A549 (cell line): ENCODE results near the gene GABRR3. TPM values are rescaled to one million over a fixed set of nuclear protein-coding genes. Genes with fewer than 3 reads are reported as not detected.

Experiments
- ATAC-seq, 2 experiments: fragments of 200-7000 bp in 1 of 2; fragments of >200 bp in 1 of 2; cut with Nextera tagmentation in 1 of 2; cut with Tn5 transposase in 1 of 2; 3 replicates each; pipeline versions ENCODE4 v1.8.0 to v1.9.1; 2018 to 2020; ENCODE audit warnings: mild to moderate bottlenecking in 1 of 2, moderate library complexity in 1 of 2
- CTCF ChIA-PET: fragments of 300-600 bp; sonication (Branson Sonifier 250); formaldehyde crosslinking; extraction: SDS; loops from one replicate; lab custom pipeline; 2021; ENCODE audit warnings: antibody characterized with exemption, inconsistent platforms; lab: Yijun Ruan, JAX
- POLR2A ChIA-PET: fragments of 350-600 bp; formaldehyde crosslinking; extraction: SDS; loops from one replicate; lab custom pipeline; 2021; ENCODE audit warnings: antibody characterized with exemption, inconsistent platforms; lab: Yijun Ruan, JAX
- DNase-seq, 2 experiments: peaks; one replicate each; pipeline versions ENCODE4 v3.0.0 to v3.0.0-alpha.2; 2011 to 2016; ENCODE audit warnings: low read depth in 1 of 2, low spot score in 1 of 2
- FAIRE-seq: peaks from 2 replicates; lab custom pipeline; 2011; peaks lifted over from hg19 to GRCh38; lab: Jason Lieb, UNC
- H3K27ac ChIP-seq, 2 experiments: fragments of >200 bp; sonication (Bioruptor Twin); formaldehyde crosslinking; 3 replicates each; pipeline ENCODE4 v1.5.1; 2016 to 2017
- H3K4me1 ChIP-seq: fragments of >200 bp; sonication (Bioruptor Twin); formaldehyde crosslinking; 3 replicates; pipeline ENCODE4 v1.6.1; 2016
- H3K4me2 ChIP-seq: fragments of >200 bp; sonication (Bioruptor Twin); formaldehyde crosslinking; 3 replicates; pipeline ENCODE4 v1.6.1; 2016
- H3K4me3 ChIP-seq: fragments of >200 bp; sonication (Bioruptor Twin); formaldehyde crosslinking; 3 replicates; pipeline ENCODE4 v1.5.1; 2016
- H3K9me3 ChIP-seq: fragments of >200 bp; sonication (Bioruptor Twin); formaldehyde crosslinking; 3 replicates; pipeline ENCODE4 v1.6.1; 2016
- CBX2 ChIP-seq: fragments of 200-600 bp; sonication (generic); IDR thresholded peaks from 2 replicates; pipeline ENCODE4 v1.6.1; 2016; ENCODE audit warnings: low read depth, mild to moderate bottlenecking, borderline replicate concordance
- CHD4 ChIP-seq: fragments of 200-600 bp; sonication (generic); IDR thresholded peaks from 2 replicates; pipeline ENCODE4 v1.6.1; 2016; ENCODE audit warnings: antibody characterized with exemption, mild to moderate bottlenecking, borderline replicate concordance
- ELK1 ChIP-seq: fragments of 150-350 bp; IDR thresholded peaks from 2 replicates; pipeline ENCODE4 v1.6.1; 2014; ENCODE audit warnings: low read depth, mild to moderate bottlenecking, low read length
- FOXS1 ChIP-seq: fragments of 250-450 bp; sonication (Bioruptor Pico); IDR thresholded peaks from 2 replicates; pipeline ENCODE4 v1.5.0; 2020; ENCODE audit warnings: mild to moderate bottlenecking, moderate library complexity
- GATA3 ChIP-seq: IDR thresholded peaks from 2 replicates; pipeline ENCODE4 v1.6.1; 2012; ENCODE audit warnings: borderline replicate concordance
- HEYL ChIP-seq: fragments of 250-450 bp; sonication (Bioruptor Pico); IDR thresholded peaks from 2 replicates; pipeline ENCODE4 v1.8.0; 2021; ENCODE audit warnings: mild to moderate bottlenecking, moderate library complexity
- HOXA7 ChIP-seq: fragments of 250-450 bp; sonication (Bioruptor Pico); IDR thresholded peaks from 2 replicates; pipeline ENCODE4 v1.5.0; 2020; ENCODE audit warnings: mild to moderate bottlenecking, moderate library complexity
- JUNB ChIP-seq: fragments of >200 bp; sonication (Bioruptor Twin); formaldehyde crosslinking; IDR thresholded peaks from 2 replicates; pipeline ENCODE4 v1.6.1; 2016
- MAZ ChIP-seq: fragments of 150-350 bp; IDR thresholded peaks from 2 replicates; pipeline ENCODE4 v1.6.1; 2014; ENCODE audit warnings: antibody characterized with exemption, low read depth, low read length, borderline replicate concordance
- NFE2L2 ChIP-seq: fragments of 150-350 bp; conservative IDR thresholded peaks from 2 replicates; pipeline ENCODE4 v1.6.1; 2014; ENCODE audit warnings: low read length
- NPAS2 ChIP-seq: fragments of 250-450 bp; sonication (Bioruptor Pico); IDR thresholded peaks from 2 replicates; pipeline ENCODE4 v1.8.0; 2022; ENCODE audit warnings: mild to moderate bottlenecking, moderate library complexity, borderline replicate concordance
- POLR2A ChIP-seq: IDR thresholded peaks from 2 replicates; pipeline ENCODE4 v1.6.1; 2012; ENCODE audit warnings: mild to moderate bottlenecking, low read length
- RARB ChIP-seq: fragments of 250-450 bp; sonication (Bioruptor Pico); IDR thresholded peaks from 2 replicates; pipeline ENCODE4 v1.8.0; 2021; ENCODE audit warnings: mild to moderate bottlenecking, moderate library complexity
- RCOR1 ChIP-seq: fragments of 150-350 bp; IDR thresholded peaks from 2 replicates; pipeline ENCODE4 v1.6.1; 2014; ENCODE audit warnings: antibody characterized with exemption, low read length, low read depth
- REST ChIP-seq: fragments of 200-600 bp; sonication (generic); IDR thresholded peaks from 2 replicates; pipeline ENCODE4 v1.6.1; 2016; ENCODE audit warnings: antibody characterized with exemption, mild to moderate bottlenecking, moderate library complexity
- RNF2 ChIP-seq: fragments of 200-600 bp; sonication (generic); IDR thresholded peaks from 2 replicates; pipeline ENCODE4 v1.6.1; 2016; ENCODE audit warnings: low read depth, mild to moderate bottlenecking, antibody characterized with exemption, moderate library complexity, borderline replicate concordance
- WGBS: methylation state at CpG from one replicate; pipeline ENCODE4 v1.1.6; 2017; ENCODE audit errors: missing lambda C conversion rate; 5-methylcytosine and 5-hydroxymethylcytosine counted together
- polyA plus RNA-seq, 4 experiments: library from polyadenylated mRNA; depleted of rRNA in 3 of 4; stranded (reverse); fragments of >200 nt; fragmentation: RNase III in 1 of 4; extraction: RNeasy Plus Mini Kit Qiagen cat#74134 plus additional on column Dnase treatment in 1 of 4; gene quantifications; 2 replicates in 3 of 4; 3 replicates in 1 of 4; pipeline ENCODE4 v1.2.3, GENCODE V29; 2011 to 2017
- TF ChIP-seq, protein P1 (sequence below): IDR thresholded peaks from 2 replicates; pipeline ENCODE4 v1.6.1; 2012
- TF ChIP-seq, protein P2 (sequence below): fragments of 250-450 bp; sonication (Bioruptor Pico); IDR thresholded peaks from 2 replicates; pipeline ENCODE4 v1.5.0; 2020; ENCODE audit warnings: low read depth, mild to moderate bottlenecking, moderate library complexity

Gene GABRR3
- polyA plus RNA-seq, 2 of the 4 experiments (the other 2 are of a cell fraction): not detected

DNA sequence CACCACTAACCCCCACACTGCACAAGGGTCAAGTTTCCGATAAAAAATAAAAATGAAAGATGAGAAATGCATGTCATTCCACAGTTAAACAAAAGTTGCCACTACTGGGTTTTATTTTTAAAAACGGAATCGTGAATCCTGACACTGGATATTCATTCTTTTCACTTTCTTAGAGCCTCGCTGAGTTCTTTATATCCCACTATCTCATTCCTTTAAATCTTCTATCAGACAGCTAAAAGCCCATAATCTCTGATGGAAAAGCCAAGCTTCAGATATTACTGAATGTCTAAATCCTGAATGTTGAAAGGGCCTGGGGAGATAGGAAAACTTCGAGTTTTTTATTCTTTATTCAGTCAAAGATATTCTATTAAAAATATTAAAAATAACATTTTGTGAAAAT, 74.6 kb downstream of the GABRR3 start:
- no peak for FAIRE-seq
- CTCF ChIA-PET: interaction anchor here (0.8 kb wide), 1 partner anchor 62 kb away, joined by 4 read pairs; no protein-coding TSS in a partner anchor

GRCh38 chr3:97959872-97960271, 75.2 kb downstream of the GABRR3 start:
- DNase-seq (no peak), ATAC-seq (no peak), FAIRE-seq (no peak)
- Histone ChIP-seq H3K9me3 (no peaks in the 10 kb centered on the region), H3K4me1 (no peaks in the 10 kb centered on the region), H3K4me3 (no peak overlapping the region), H3K4me2 (no peak overlapping the region), H3K27ac (no peak overlapping the region)
- ChIA-PET CTCF (no interaction called here), POLR2A (no interaction called here)
- TF ChIP-seq HOXA7 (CRISPR knock-in tag) (no peak), FOXS1 (CRISPR knock-in tag) (no peak), RNF2 (no peak), CHD4 (no peak), MAZ (no peak), RARB (CRISPR knock-in tag) (no peak), GATA3 (no peak)
- 94% methylated on average over 5 of the region's 5 CpGs for WGBS

More for the DNA sequence above, 74.6 kb downstream of the GABRR3 start:
- TF ChIP-seq POLR2A (no peak), REST (no peak), RCOR1 (no peak), CBX2 (no peak), HEYL (no peak), NPAS2 (CRISPR knock-in tag) (no peak), JUNB (no peak), NFE2L2 (no peak)
- TF ChIP-seq, protein P1, sequence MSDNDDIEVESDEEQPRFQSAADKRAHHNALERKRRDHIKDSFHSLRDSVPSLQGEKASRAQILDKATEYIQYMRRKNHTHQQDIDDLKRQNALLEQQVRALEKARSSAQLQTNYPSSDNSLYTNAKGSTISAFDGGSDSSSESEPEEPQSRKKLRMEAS: no peak
- ATAC-seq (no peak), DNase-seq (no peak)
- no peak overlapping the region for H3K4me3 ChIP-seq
- WGBS: 78% methylated on average over 5 of the region's 5 CpGs
- H3K9me3 ChIP-seq: no peaks in the 10 kb centered on the region
- no peak overlapping the region for H3K27ac ChIP-seq
- H3K4me2 ChIP-seq: no peak overlapping the region
- POLR2A ChIA-PET: no interaction called here
- H3K4me1 ChIP-seq: no peaks in the 10 kb centered on the region

- ChIA-PET POLR2A (no interaction called here), CTCF (interaction anchor here (1.0 kb wide), 1 partner anchor 11 kb away, joined by 4 read pairs; no protein-coding TSS in a partner anchor)
- FAIRE-seq: no peak
- Histone ChIP-seq H3K4me1 (no peaks in the 10 kb centered on the region), H3K4me3 (no peak overlapping the region), H3K27ac (no peak overlapping the region), H3K4me2 (no peak overlapping the region), H3K9me3 (no peaks in the 10 kb centered on the region)
- no peak for ATAC-seq
- DNase-seq: no peak
- 93% methylated on average over 9 of the region's 9 CpGs for WGBS
- TF ChIP-seq, protein P2, sequence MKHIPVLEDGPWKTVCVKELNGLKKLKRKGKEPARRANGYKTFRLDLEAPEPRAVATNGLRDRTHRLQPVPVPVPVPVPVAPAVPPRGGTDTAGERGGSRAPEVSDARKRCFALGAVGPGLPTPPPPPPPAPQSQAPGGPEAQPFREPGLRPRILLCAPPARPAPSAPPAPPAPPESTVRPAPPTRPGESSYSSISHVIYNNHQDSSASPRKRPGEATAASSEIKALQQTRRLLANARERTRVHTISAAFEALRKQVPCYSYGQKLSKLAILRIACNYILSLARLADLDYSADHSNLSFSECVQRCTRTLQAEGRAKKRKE (CRISPR knock-in tag): no peak
- no peak for TF ChIP-seq ELK1
- no peak for TF ChIP-seq RARB (CRISPR knock-in tag)
Measured at GRCh38 chr3:97958796-97959195, 76.3 kb downstream of the GABRR3 start.
